Measurements from ENCODE around the gene PIK3C2G. TPM values are rescaled to one million over a fixed set of nuclear protein-coding genes. Genes with fewer than 3 reads are reported as not detected.

Gene PIK3C2G
- total RNA-seq, 1 experiment from 2014 or later: not detected

GRCh38 chr12:18224745-18225144 lies 36.6 kb upstream of the PIK3C2G start:
- ATAC-seq: no peak
- peak; percentile 4 for DNase-seq (ENCODE audit: low read depth, low spot score)
- Histone ChIP-seq H3K4me1 (ENCODE audit: control insufficient read depth, insufficient read depth, low read length) (no peaks in the 10 kb centered on the region), H3K27ac (ENCODE audit: low read length) (no peak overlapping the region), H3K27me3 (ENCODE audit: control insufficient read depth, insufficient read depth, low read length) (no peaks in the 10 kb centered on the region), H3K4me3 (ENCODE audit: low read depth in 2 of 2, low read length in 2 of 2) (no peak overlapping the region), H3K9me3 (ENCODE audit: control insufficient read depth, insufficient read depth, low read depth, low read length) (no peaks in the 10 kb centered on the region), H3K36me3 (ENCODE audit: control insufficient read depth, insufficient read depth, low read length) (no peaks in the 10 kb centered on the region)
- no TSS peak for BruUV-seq (replicated peaks)
- CTCF ChIA-PET: interaction anchor here (0.7 kb wide), 1 partner anchor 186 kb away, joined by 4 read pairs; no protein-coding TSS in a partner anchor
- POLR2A ChIA-PET: no interaction called here
- peak; percentile 31; the same call in 1 of the 2 replicates for TF ChIP-seq CTCF (IDR thresholded peaks at IDR 0.05)
- no peak for TF ChIP-seq TCF7L2 (IDR thresholded peaks at IDR 0.05; ENCODE audit: low read depth, low read length)
- intact Hi-C loops (cut with micrococcal nuclease; ENCODE audit: unreplicated experiment): loop anchor here (2.0 kb wide), 1 partner anchor 84 kb away; no protein-coding TSS in a partner anchor
- in situ Hi-C loops (cut with HindIII; ENCODE audit: low pct_unique_long_range_greater_than_20kb, low sequenced_read_pairs): no loop called here

- BruUV-seq (replicated peaks): no TSS peak
- intact Hi-C loops (cut with micrococcal nuclease; ENCODE audit: unreplicated experiment) (no loop called here), in situ Hi-C loops (cut with HindIII; ENCODE audit: low pct_unique_long_range_greater_than_20kb, low sequenced_read_pairs) (no loop called here)
- Histone ChIP-seq H3K4me1 (ENCODE audit: control insufficient read depth, insufficient read depth, low read length) (no peaks in the 10 kb centered on the region), H3K36me3 (ENCODE audit: control insufficient read depth, insufficient read depth, low read length) (no peaks in the 10 kb centered on the region), H3K4me3 (ENCODE audit: low read depth in 2 of 2, low read length in 2 of 2) (no peak overlapping the region), H3K27ac (ENCODE audit: low read length) (no peak overlapping the region), H3K9me3 (ENCODE audit: control insufficient read depth, insufficient read depth, low read depth, low read length) (no peaks in the 10 kb centered on the region), H3K27me3 (ENCODE audit: control insufficient read depth, insufficient read depth, low read length) (no peaks in the 10 kb centered on the region)
- no peak for ATAC-seq
- no peak for TF ChIP-seq TCF7L2 (IDR thresholded peaks at IDR 0.05; ENCODE audit: low read depth, low read length)
- TF ChIP-seq CTCF (IDR thresholded peaks at IDR 0.05): no peak
- no peak for TF ChIP-seq POLR2AphosphoS5 (IDR thresholded peaks at IDR 0.05; ENCODE audit: low read depth, low read length)
- no peak for TF ChIP-seq REST (IDR thresholded peaks at IDR 0.05; ENCODE audit: insufficient read depth in 1 of 2, low read depth in 2 of 2, low read length in 1 of 2)
- no peak for TF ChIP-seq SIN3A (IDR thresholded peaks at IDR 0.05; ENCODE audit: borderline replicate concordance, insufficient read depth, low read depth, low read length)
- POLR2A ChIA-PET: no interaction called here
- CTCF ChIA-PET: no interaction called here
- DNase-seq (ENCODE audit: low read depth, low spot score): no peak
Measured at GRCh38 chr12:18239526-18239925, 21.8 kb upstream of the PIK3C2G start.
